Neuron (in vitro differentiated cells): ENCODE results near the gene ATP2B2.
"Not testable (repeated sequence)": the region's sequence is repeated elsewhere in the genome, so short reads cannot be mapped to it uniquely, and the experiment has no call there.

Source experiments
- H2AFZ ChIP-seq: one replicate; pipeline ENCODE4 v1.6.1; 2013; ENCODE audit warnings: low read depth, mild to moderate bottlenecking, inconsistent platforms, low read length, moderate library complexity
- H3K27me3 ChIP-seq: one replicate; pipeline ENCODE4 v1.6.1; 2013; ENCODE audit warnings: low read length; ENCODE audit not compliant: insufficient read depth
- H3K36me3 ChIP-seq: one replicate; pipeline ENCODE4 v1.6.1; 2013; ENCODE audit warnings: low read length; ENCODE audit not compliant: insufficient read depth
- H3K4me1 ChIP-seq: one replicate; pipeline ENCODE4 v1.6.1; 2013; ENCODE audit warnings: low read length; ENCODE audit not compliant: insufficient read depth
- H3K4me3 ChIP-seq: 2 replicates; pipeline ENCODE4 v1.5.1; 2013; ENCODE audit warnings: mild to moderate bottlenecking, low read length, moderate library complexity
- H3K9me3 ChIP-seq: one replicate; pipeline ENCODE4 v1.6.1; 2013; ENCODE audit warnings: low read length

Gene ATP2B2

GRCh38 chr3:10305331-10305902 lies 200.0 kb downstream of the ATP2B2 start:
- Histone ChIP-seq H3K4me3 (no peak overlapping the region), H3K36me3 (peaks cover 78% of the 10 kb centered on the region), H3K27me3 (no peaks in the 10 kb centered on the region), H2AFZ (no peak overlapping the region), H3K9me3 (no peaks in the 10 kb centered on the region), H3K4me1 (no peaks in the 10 kb centered on the region)

GRCh38 chr3:10304905-10305304 lies 200.5 kb downstream of the ATP2B2 start:
- peaks cover 80% of the 10 kb centered on the region for H3K36me3 ChIP-seq

GRCh38 chr3:10303785-10304184 lies 201.6 kb downstream of the ATP2B2 start:
- Histone ChIP-seq H2AFZ (no peak overlapping the region), H3K27me3 (no peaks in the 10 kb centered on the region), H3K4me1 (no peaks in the 10 kb centered on the region), H3K9me3 (no peaks in the 10 kb centered on the region), H3K4me3 (no peak overlapping the region), H3K36me3 (peaks cover 83% of the 10 kb centered on the region)

More at GRCh38 chr3:10304905-10305304, 200.5 kb downstream of the ATP2B2 start:
- no peaks in the 10 kb centered on the region for H3K9me3 ChIP-seq
- no peaks in the 10 kb centered on the region for H3K27me3 ChIP-seq
- H3K4me3 ChIP-seq: no peak overlapping the region
- H3K4me1 ChIP-seq: no peaks in the 10 kb centered on the region
- H2AFZ ChIP-seq: no peak overlapping the region

GRCh38 chr3:10303105-10303504 lies 202.3 kb downstream of the ATP2B2 start:
- Histone ChIP-seq H3K27me3 (no peaks in the 10 kb centered on the region), H2AFZ (no peak overlapping the region), H3K9me3 (no peaks in the 10 kb centered on the region), H3K4me1 (no peaks in the 10 kb centered on the region), H3K4me3 (no peak overlapping the region), H3K36me3 (peaks cover 80% of the 10 kb centered on the region)

GRCh38 chr3:10300087-10300486 lies 205.3 kb downstream of the ATP2B2 start:
- H3K4me1 ChIP-seq: no peaks in the 10 kb centered on the region
- no peaks in the 10 kb centered on the region for H3K9me3 ChIP-seq
- H3K4me3 ChIP-seq: no peak overlapping the region
- H3K27me3 ChIP-seq: no peaks in the 10 kb centered on the region
- H2AFZ ChIP-seq: no peak overlapping the region
- peaks cover 63% of the 10 kb centered on the region for H3K36me3 ChIP-seq

GRCh38 chr3:10299679-10300078 lies 205.7 kb downstream of the ATP2B2 start:
- H3K4me1 ChIP-seq: no peaks in the 10 kb centered on the region
- peaks cover 59% of the 10 kb centered on the region for H3K36me3 ChIP-seq
- no peak overlapping the region for H3K4me3 ChIP-seq
- H3K9me3 ChIP-seq: no peaks in the 10 kb centered on the region
- no peak overlapping the region for H2AFZ ChIP-seq
- no peaks in the 10 kb centered on the region for H3K27me3 ChIP-seq

GRCh38 chr3:10299175-10299574 lies 206.2 kb downstream of the ATP2B2 start:
- H3K9me3 ChIP-seq: no peaks in the 10 kb centered on the region
- no peak overlapping the region for H2AFZ ChIP-seq

GRCh38 chr3:10298064-10298463 lies 207.3 kb downstream of the ATP2B2 start:
- H2AFZ ChIP-seq, H3K4me3 ChIP-seq, H3K9me3 ChIP-seq, H3K27me3 ChIP-seq, H3K4me1 ChIP-seq: not testable (repeated sequence)
- peaks cover 49% of the 10 kb centered on the region for H3K36me3 ChIP-seq

More at GRCh38 chr3:10299175-10299574, 206.2 kb downstream of the ATP2B2 start:
- H3K27me3 ChIP-seq: no peaks in the 10 kb centered on the region
- no peaks in the 10 kb centered on the region for H3K4me1 ChIP-seq
- no peak overlapping the region for H3K4me3 ChIP-seq
- H3K36me3 ChIP-seq: peaks cover 54% of the 10 kb centered on the region

GRCh38 chr3:10294030-10294586 lies 211.3 kb downstream of the ATP2B2 start:
- no peaks in the 10 kb centered on the region for H3K9me3 ChIP-seq
- H3K4me1 ChIP-seq: no peaks in the 10 kb centered on the region
- H2AFZ ChIP-seq: no peak overlapping the region
- no peak overlapping the region for H3K4me3 ChIP-seq
- H3K36me3 ChIP-seq: peaks cover 22% of the 10 kb centered on the region
- H3K27me3 ChIP-seq: no peaks in the 10 kb centered on the region

GRCh38 chr3:10292505-10293419 lies 212.6 kb downstream of the ATP2B2 start, which contains the start of gene GHRL:
GHRL (minus strand) TSS chr3:10292947; CDS start chr3:10290180, 2,767 bp downstream.
- peaks cover 20% of the 10 kb centered on the region for H3K36me3 ChIP-seq
- no peak within 1 kb of the TSS for H3K4me3 ChIP-seq
- no peaks in the 10 kb centered on the region for H3K4me1 ChIP-seq
- H3K9me3 ChIP-seq: no peaks in the 10 kb centered on the region
- H2AFZ ChIP-seq: no peak within 1 kb of the TSS
- no peaks in the 10 kb centered on the region for H3K27me3 ChIP-seq

- Histone ChIP-seq H3K36me3 (peaks cover 20% of the 10 kb centered on the region), H3K9me3 (no peaks in the 10 kb centered on the region), H2AFZ (no peak overlapping the region), H3K27me3 (no peaks in the 10 kb centered on the region), H3K4me3 (no peak overlapping the region), H3K4me1 (peaks cover 3% of the 10 kb centered on the region)
Observed at GRCh38 chr3:10291641-10292040, 213.7 kb downstream of the ATP2B2 start.

- H3K4me1 ChIP-seq: peaks cover 6% of the 10 kb centered on the region
- no peaks in the 10 kb centered on the region for H3K9me3 ChIP-seq
- H2AFZ ChIP-seq: no peak overlapping the region
- peaks cover 20% of the 10 kb centered on the region for H3K36me3 ChIP-seq
- H3K4me3 ChIP-seq: no peak overlapping the region
- H3K27me3 ChIP-seq: no peaks in the 10 kb centered on the region
Observed at GRCh38 chr3:10290481-10291176, 214.8 kb downstream of the ATP2B2 start.
